Gastroesophageal sphincter (tissue), 4 donors: Measurements from ENCODE around the gene PDLIM3. TPM values are rescaled to one million over a fixed set of nuclear protein-coding genes. Genes with fewer than 3 reads are reported as not detected.

ENCODE experiments used
- ATAC-seq: fragments of 150-250 bp; one replicate; pipeline ENCODE4 v1.9.1; 2016; ENCODE audit warnings: mild to moderate bottlenecking, moderate library complexity
- H3K27ac ChIP-seq, 4 donors: fragments of 200-600 bp; sonication (generic) in 3 of 4; 1 replicate in 3 of 4; 2 replicates in 1 of 4; pipeline ENCODE4 v1.5.1; 2016 to 2019
- H3K27me3 ChIP-seq: fragments of 200-600 bp; sonication (generic); one replicate; pipeline ENCODE4 v1.5.1; 2019
- H3K36me3 ChIP-seq, 2 donors: fragments of 200-600 bp; sonication (generic); one replicate each; pipeline ENCODE4 v1.5.1; 2019; ENCODE audit warnings: control low read depth in 1 of 2
- H3K4me1 ChIP-seq, 3 donors: fragments of 200-600 bp; sonication (generic); 1 replicate in 2 of 3; 2 replicates in 1 of 3; pipeline ENCODE4 v1.5.1; 2016 to 2019; ENCODE audit warnings: control low read depth in 2 of 3
- H3K4me3 ChIP-seq, 2 donors: fragments of 200-600 bp; sonication (generic); one replicate each; pipeline ENCODE4 v1.5.1; 2019; ENCODE audit warnings: mild to moderate bottlenecking in 1 of 2, moderate library complexity in 1 of 2
- H3K9me3 ChIP-seq, 3 donors: fragments of 200-600 bp; sonication (generic); one replicate each; pipeline ENCODE4 v1.5.1; 2017 to 2019; ENCODE audit warnings: control low read depth in 2 of 3
- CTCF ChIP-seq, 4 experiments: fragments of 200-600 bp in 2 of 4; fragments of 450-650 bp in 2 of 4; sonication (generic) in 1 of 4; IDR thresholded peaks; one replicate each; pipeline ENCODE4 v1.5.1; 2017 to 2019; ENCODE audit warnings: antibody characterized with exemption in 4 of 4, mild to moderate bottlenecking in 2 of 4, moderate library complexity in 2 of 4
- EP300 ChIP-seq: sonication (generic); formaldehyde crosslinking; IDR thresholded peaks from one replicate; pipeline ENCODE4 v1.6.1; 2017; ENCODE audit warnings: antibody characterized with exemption, mild to moderate bottlenecking
- POLR2A ChIP-seq, 2 donors: fragments of 450-650 bp; IDR thresholded peaks; one replicate each; pipeline ENCODE4 v1.6.1; 2017; ENCODE audit warnings: antibody characterized with exemption in 2 of 2, mild to moderate bottlenecking in 2 of 2, moderate library complexity in 1 of 2
- POLR2AphosphoS5 ChIP-seq: sonication (generic); formaldehyde crosslinking; IDR thresholded peaks from one replicate; pipeline ENCODE4 v1.6.1; 2017; ENCODE audit warnings: antibody characterized with exemption
- WGBS, 2 donors: methylation state at CpG; one replicate each; pipeline ENCODE4 v1.1.5; 2018; ENCODE audit warnings: low coverage in 1 of 2; 5-methylcytosine and 5-hydroxymethylcytosine counted together
- total RNA-seq, 4 donors: library from RNA; depleted of rRNA; stranded (reverse); fragments of >200 nt; gene quantifications; one replicate each; pipeline ENCODE4 v1.1.0, GENCODE V29; 2016

Gene PDLIM3
- total RNA-seq, 4 donors from 2014 or later = 1,505 to 2,123 (median 1,752) TPM

GRCh38 chr4:185529413-185529812 is 5.9 kb downstream of the PDLIM3 start:
- 30 to 40% methylated on average over 4 to 8 of the region's 8 CpGs for WGBS, 2 donors
- peak overlapping the region; percentile 7 to 19 for H3K4me3 ChIP-seq
- H3K27ac ChIP-seq = peak overlapping the region; percentile 72 to 100 (median 98)
- H3K9me3 ChIP-seq = no peaks in the 10 kb centered on the region
- peaks cover 11 to 58% (median 24%) of the 10 kb centered on the region in 3 donors for H3K4me1 ChIP-seq
- ATAC-seq = no peak
- peaks cover 0 to under 1% of the 10 kb centered on the region in 2 donors for H3K36me3 ChIP-seq
- TF ChIP-seq POLR2AphosphoS5 (no peak), CTCF (IDR thresholded peaks at IDR 0.05) (no peak), EP300 (no peak), POLR2A (IDR thresholded peaks at IDR 0.05) (no peak)
- no peaks in the 10 kb centered on the region for H3K27me3 ChIP-seq

GRCh38 chr4:185524888-185525863 is 10.1 kb downstream of the PDLIM3 start:
- Histone ChIP-seq H3K36me3 (peaks cover 0 to 40% of the 10 kb centered on the region in 2 donors), H3K27ac (peak overlapping the region; percentile 72 to 100 (median 91)), H3K4me1 (peaks cover 9 to 61% (median 24%) of the 10 kb centered on the region in 3 donors), H3K27me3 (no peaks in the 10 kb centered on the region), H3K9me3 (no peaks in the 10 kb centered on the region), H3K4me3 (no peak overlapping the region)
- TF ChIP-seq EP300 = no peak
- TF ChIP-seq CTCF (IDR thresholded peaks at IDR 0.05) = no peak
- TF ChIP-seq POLR2AphosphoS5 = no peak
- no peak for TF ChIP-seq POLR2A (IDR thresholded peaks at IDR 0.05)
- 15 to 61% methylated on average over 2 to 5 of the region's 5 CpGs for WGBS, 2 donors
- peak; percentile 29 for ATAC-seq

- Histone ChIP-seq H3K9me3 (no peaks in the 10 kb centered on the region), H3K4me3 (no peak overlapping the region), H3K27ac (peak overlapping the region; percentile 72 to 100 (median 91)), H3K36me3 (peaks cover under 1 to 51% of the 10 kb centered on the region in 2 donors), H3K27me3 (no peaks in the 10 kb centered on the region), H3K4me1 (peaks cover 6 to 60% (median 22%) of the 10 kb centered on the region in 3 donors)
- 58 to 95% methylated on average over 4 to 5 of the region's 7 CpGs for WGBS, 2 donors
- TF ChIP-seq POLR2A (IDR thresholded peaks at IDR 0.05) = no peak
- TF ChIP-seq CTCF (IDR thresholded peaks at IDR 0.05) = no peak
- TF ChIP-seq EP300 = no peak
- TF ChIP-seq POLR2AphosphoS5 = no peak
- ATAC-seq = no peak
Measured at GRCh38 chr4:185523862-185524261, 11.4 kb downstream of the PDLIM3 start.

- no peak for ATAC-seq
- Histone ChIP-seq H3K36me3 (peaks cover 8 to 61% of the 10 kb centered on the region in 2 donors), H3K27ac (peak overlapping the region in 2 of 4 donors; percentile 83 to 100), H3K27me3 (no peaks in the 10 kb centered on the region), H3K4me1 (peaks cover 6 to 60% (median 20%) of the 10 kb centered on the region in 3 donors), H3K9me3 (no peaks in the 10 kb centered on the region), H3K4me3 (no peak overlapping the region)
- 75% methylated on average over 2 of the region's 2 CpGs; no CpG with 5 or more reads in 1 of the 2 donors for WGBS, 2 donors
- TF ChIP-seq CTCF (IDR thresholded peaks at IDR 0.05) (no peak), POLR2AphosphoS5 (no peak), EP300 (no peak), POLR2A (IDR thresholded peaks at IDR 0.05) (no peak)
Measured at GRCh38 chr4:185522451-185522850, 12.9 kb downstream of the PDLIM3 start.
